ENCODE measurements around the gene CLIP2. TPM values are rescaled to one million over a fixed set of nuclear protein-coding genes. Genes with fewer than 3 reads are reported as not detected.

Gene CLIP2
- 9.6 and 14.3 TPM in 2 replicates for polyA plus RNA-seq (2012; rRNA removed)
- polyA plus RNA-seq (2012; cell fraction: cytosol; rRNA removed), result 8.6 and 11.9 TPM in 2 replicates
- 19.0 and 26.1 TPM in 2 replicates for polyA plus RNA-seq (2012; cell fraction: nucleus; rRNA removed)

GRCh38 chr7:74289018-74289658 lies at the start of gene CLIP2:
Gene CLIP2, plus strand, starts transcription at chr7:74289407. Its CDS starts 28,140 bp downstream, at chr7:74317547.
- 2% methylated on average over 28 of the region's 67 CpGs for WGBS (ENCODE audit: low lambda C conversion rate)
- peak within 1 kb of the TSS; percentile 65 to 68; a peak in 3 of 4 replicates for H3K27ac ChIP-seq (ENCODE audit: low read depth in 2 of 2, low read length in 1 of 2)
- H3K4me1 ChIP-seq (ENCODE audit: control insufficient read depth in 1 of 2, insufficient read depth in 2 of 2, low read depth in 1 of 2, low read length in 1 of 2), result peaks cover 11 to 28% of the 10 kb centered on the region in 2 experiments; a peak in 3 of 4 replicates
- H3K4me3 ChIP-seq (ENCODE audit: low read depth in 2 of 2, low read length in 1 of 2), result peak within 1 kb of the TSS; percentile 74 to 99
- DNase-seq, result peak; percentile 99
- no peaks in the 10 kb centered on the region for H3K9me2 ChIP-seq
- H2AFZ ChIP-seq (ENCODE audit: low read depth), result peak within 1 kb of the TSS; percentile 99
- H3K36me3 ChIP-seq (replicated peaks in 1 of 2; ENCODE audit: control insufficient read depth in 1 of 2, insufficient read depth in 2 of 2, low read length in 1 of 2), result no peaks in the 10 kb centered on the region
- ChIA-PET POLR2A (interaction anchor here (0.7 to 2.3 kb wide), 4 partner anchors 10 to 94 kb away, joined by 3 to 7 read pairs (median 4); partner anchors contain the start of gene RFC2), CTCF (interaction anchor here (0.7 to 9.1 kb wide), 11 partner anchors 9 to 112 kb away, joined by 3 to 61 read pairs (median 5); no protein-coding TSS in a partner anchor)
- H3F3A ChIP-seq (replicated peaks; ENCODE audit: insufficient read depth), result peaks cover 3% of the 10 kb centered on the region
- H3K9ac ChIP-seq, result peak within 1 kb of the TSS; percentile 96
- H3K27me3 ChIP-seq (ENCODE audit: insufficient read depth), result no peaks in the 10 kb centered on the region
- H4K20me1 ChIP-seq (ENCODE audit: insufficient read depth), result peaks cover 38% of the 10 kb centered on the region
- H3K9me3 ChIP-seq, result no peaks in the 10 kb centered on the region
- H3K79me2 ChIP-seq (ENCODE audit: insufficient read depth), result peaks cover 48% of the 10 kb centered on the region
- H3K4me2 ChIP-seq, result peak within 1 kb of the TSS; percentile 90
- TF ChIP-seq MAX (IDR thresholded peaks at IDR 0.05; ENCODE audit: low read depth), result no peak; the same call in 1 of the 2 replicates
- TF ChIP-seq FOXM1 (IDR thresholded peaks at IDR 0.05; ENCODE audit: low read depth), result no peak
- TF ChIP-seq TAF1 (IDR thresholded peaks at IDR 0.05; ENCODE audit: borderline replicate concordance, low read depth, low read length), result peak; percentile 51; the same call in 1 of the 2 replicates
- TF ChIP-seq ZBTB33 (IDR thresholded peaks at IDR 0.05; ENCODE audit: borderline replicate concordance, low read depth), result no peak
- peak; percentile 44 for TF ChIP-seq NRF1 (IDR thresholded peaks at IDR 0.05; ENCODE audit: low read depth, low read length)
- peak; percentile 12 for TF ChIP-seq CHD2 (IDR thresholded peaks at IDR 0.05; ENCODE audit: low read length, partially characterized antibody)
- no peak for TF ChIP-seq EZH2phosphoT487 (IDR thresholded peaks at IDR 0.05; ENCODE audit: borderline replicate concordance, low read depth)
- TF ChIP-seq SMC3 (IDR thresholded peaks at IDR 0.05; ENCODE audit: low read depth, low read length), result peak; percentile 23; the same call in 1 of the 2 replicates
- no peak; the same call in 1 of the 2 replicates for TF ChIP-seq FOXJ3 (CRISPR knock-in tag; IDR thresholded peaks at IDR 0.05)
- peak; percentile 62 for TF ChIP-seq POLR2AphosphoS5 (IDR thresholded peaks at IDR 0.05; ENCODE audit: low read depth, low read length)
- no peak for TF ChIP-seq RFX5 (IDR thresholded peaks at IDR 0.05; ENCODE audit: low read length)
- no peak for TF ChIP-seq EP300 (IDR thresholded peaks at IDR 0.05; ENCODE audit: borderline replicate concordance in 1 of 2, low read depth in 1 of 2, low read length in 1 of 2)
- TF ChIP-seq USF2 (IDR thresholded peaks at IDR 0.05; ENCODE audit: borderline replicate concordance, low read depth, low read length), result no peak
- TF ChIP-seq YY1 (IDR thresholded peaks at IDR 0.05; ENCODE audit: low read depth), result no peak
- TF ChIP-seq TEAD4 (IDR thresholded peaks at IDR 0.05; ENCODE audit: borderline replicate concordance, insufficient read depth), result no peak
- no peak for TF ChIP-seq PBX3 (IDR thresholded peaks at IDR 0.05)
- TF ChIP-seq USF1 (IDR thresholded peaks at IDR 0.05; ENCODE audit: borderline replicate concordance, low read depth), result no peak
- TF ChIP-seq REST (IDR thresholded peaks at IDR 0.05; ENCODE audit: low read depth, low read length), result no peak; the same call in 1 of the 2 replicates
- 0 out of 2 replicates have a peak, but pooled peaks have one; percentile 9 for TF ChIP-seq RCOR1 (IDR thresholded peaks at IDR 0.05; ENCODE audit: low read length)
- TF ChIP-seq GABPA (IDR thresholded peaks at IDR 0.05; ENCODE audit: low read depth), result no peak; the same call in 1 of the 2 replicates
- TF ChIP-seq TCF12 (IDR thresholded peaks at IDR 0.05), result no peak
- 0 out of 2 replicates have a peak, but pooled peaks have one; percentile 10 for TF ChIP-seq RAD21 (IDR thresholded peaks at IDR 0.05; ENCODE audit: low read length)
- TF ChIP-seq ELF1 (IDR thresholded peaks at IDR 0.05), result no peak
- no peak for TF ChIP-seq GATA2 (CRISPR knock-in tag; IDR thresholded peaks at IDR 0.05)
